Endodermal cell (in vitro differentiated cells): Measurements from ENCODE around the gene POU2F3. TPM values are rescaled to one million over a fixed set of nuclear protein-coding genes. Genes with fewer than 3 reads are reported as not detected.

Source experiments
- DNase-seq: peaks from one replicate; pipeline ENCODE4 v3.0.0-alpha.2; 2017
- H3K27ac ChIP-seq: 2 replicates; pipeline ENCODE4 v1.5.1; 2013; ENCODE audit warnings: mild to moderate bottlenecking, low read depth, low read length, moderate library complexity
- H3K27me3 ChIP-seq: 2 replicates; pipeline ENCODE4 v1.6.1; 2013; ENCODE audit warnings: mild to moderate bottlenecking, low read length, moderate library complexity; ENCODE audit not compliant: insufficient read depth, control insufficient read depth, poor library complexity, severe bottlenecking
- H3K36me3 ChIP-seq: 2 replicates; pipeline ENCODE4 v1.7.0; 2013; ENCODE audit warnings: mild to moderate bottlenecking, low read length, moderate library complexity; ENCODE audit not compliant: control insufficient read depth, insufficient read depth
- H3K4me1 ChIP-seq: one replicate; pipeline ENCODE4 v1.7.0; 2013; ENCODE audit warnings: low read length; ENCODE audit not compliant: control insufficient read depth, insufficient read depth
- H3K4me3 ChIP-seq: 2 replicates; pipeline ENCODE4 v1.5.1; 2013; ENCODE audit warnings: mild to moderate bottlenecking, low read length, moderate library complexity
- H3K9ac ChIP-seq: 2 replicates; pipeline ENCODE4 v1.6.1; 2013; ENCODE audit warnings: mild to moderate bottlenecking, low read length, moderate library complexity; ENCODE audit not compliant: poor library complexity, severe bottlenecking; ENCODE audit errors: extremely low read depth
- H3K9me3 ChIP-seq: 2 replicates; pipeline ENCODE4 v1.6.1; 2013; ENCODE audit warnings: mild to moderate bottlenecking, low read length, moderate library complexity; ENCODE audit not compliant: control insufficient read depth
- H3K27ac Mint-ChIP-seq: 2 replicates; pipeline ENCODE4 v1.8.0; 2020; ENCODE audit warnings: mixed read lengths
- H3K27me3 Mint-ChIP-seq: 2 replicates; pipeline ENCODE4 v1.8.0; 2021; ENCODE audit warnings: mild to moderate bottlenecking, mixed read lengths; ENCODE audit not compliant: insufficient read depth
- H3K36me3 Mint-ChIP-seq: 2 replicates; pipeline ENCODE4 v1.8.0; 2020; ENCODE audit warnings: low read depth, mixed read lengths
- H3K4me1 Mint-ChIP-seq: 2 replicates; pipeline ENCODE4 v1.8.0; 2020; ENCODE audit warnings: mixed read lengths
- H3K4me3 Mint-ChIP-seq: 2 replicates; pipeline ENCODE4 v1.8.0; 2020; ENCODE audit warnings: mild to moderate bottlenecking, moderate library complexity, mixed read lengths
- H3K9me3 Mint-ChIP-seq: 2 replicates; pipeline ENCODE4 v1.8.0; 2020; ENCODE audit warnings: mild to moderate bottlenecking, mixed read lengths
- CTCF ChIP-seq: fragments of 200-600 bp; sonication (generic); conservative IDR thresholded peaks from 2 replicates; pipeline ENCODE4 v1.5.0; 2021; ENCODE audit warnings: antibody characterized with exemption, mild to moderate bottlenecking
- total RNA-seq, 2 donors: library from RNA; stranded (reverse); fragmentation: NEBNext Ultra II Directional in 1 of 2; extraction: Animal tissue kit (Norgen Biotek cat#: 25700) in 1 of 2; gene quantifications; 2 replicates in 1 of 2; 3 replicates in 1 of 2; pipeline ENCODE4 v1.2.1, GENCODE V29; 2021

POU2F3 gene
- total RNA-seq, 2 donors from 2014 or later: 0.46 TPM; not detected in 1

GRCh38 chr11:120365512-120365911 is 125.6 kb downstream of the POU2F3 start:
- Mint-ChIP-seq H3K4me3 (no peak overlapping the region), H3K9me3 (no peaks in the 10 kb centered on the region), H3K36me3 (peaks cover 4% of the 10 kb centered on the region), H3K27me3 (no peaks in the 10 kb centered on the region), H3K27ac (no peak overlapping the region), H3K4me1 (peaks cover 5% of the 10 kb centered on the region)
- Histone ChIP-seq H3K27me3 (no peaks in the 10 kb centered on the region), H3K27ac (no peak overlapping the region), H3K9me3 (peaks cover 6% of the 10 kb centered on the region), H3K4me1 (no peaks in the 10 kb centered on the region), H3K4me3 (no peak overlapping the region), H3K9ac (no peak overlapping the region), H3K36me3 (peaks cover 4% of the 10 kb centered on the region)
- TF ChIP-seq CTCF: no peak
- DNase-seq: no peak

Other genes starting within 250 kb of the POU2F3 start
- not detected for gene TRIM29, start 102.0 kb upstream of the POU2F3 start, total RNA-seq
- 1 to 10 TPM; 1.7 to 3.6 TPM for gene OAF, start 29.1 kb upstream of the POU2F3 start, total RNA-seq
- 10 to 100 TPM; 13.8 to 20.1 TPM for gene TLCD5, start 85.2 kb downstream of the POU2F3 start, total RNA-seq
- 10 to 100 TPM; 35.3 to 38.7 TPM for gene ARHGEF12, start 96.3 kb downstream of the POU2F3 start, total RNA-seq